SH-SY5Y (cell line): Measurements from ENCODE around the gene RASD1.

Experiments
- GATA2 ChIP-seq: IDR thresholded peaks from 2 replicates; pipeline ENCODE4 v1.6.1; 2011; ENCODE audit warnings: mild to moderate bottlenecking, low read depth, low read length
- GATA3 ChIP-seq: IDR thresholded peaks from 2 replicates; pipeline ENCODE4 v1.6.1; 2011; ENCODE audit warnings: low read depth, mild to moderate bottlenecking, low read length, moderate library complexity

Gene RASD1

GRCh38 chr17:17463821-17464220, 32.4 kb downstream of the RASD1 start:
- TF ChIP-seq GATA2 (no peak), GATA3 (no peak)

GRCh38 chr17:17462048-17462824, 34.0 kb downstream of the RASD1 start:
- TF ChIP-seq GATA3 (no peak), GATA2 (no peak)

- TF ChIP-seq GATA2: no peak
- TF ChIP-seq GATA3: no peak
Measured at GRCh38 chr17:17460038-17460437, 36.2 kb downstream of the RASD1 start.

DNA sequence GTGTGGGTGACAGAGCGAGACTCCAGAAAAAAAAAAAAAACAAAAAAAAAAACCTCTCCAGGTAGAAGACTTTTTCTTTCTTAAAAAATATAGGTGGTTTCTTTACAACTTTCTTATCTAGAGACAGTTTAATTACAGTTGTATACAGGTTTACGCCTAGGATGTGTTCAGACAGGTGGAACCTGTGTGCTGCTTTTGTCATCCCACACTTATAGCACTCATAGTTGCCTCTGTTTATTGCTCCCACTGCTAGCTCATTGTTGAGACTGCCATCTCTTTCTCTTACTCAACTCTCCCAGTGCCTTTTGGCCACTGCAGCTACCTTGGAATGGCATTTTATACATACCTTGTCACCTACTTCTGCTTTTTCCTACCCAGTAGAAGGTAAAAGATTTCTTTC, 38.5 kb downstream of the RASD1 start:
- TF ChIP-seq GATA2: no peak
- no peak for TF ChIP-seq GATA3

- TF ChIP-seq GATA2 (no peak), GATA3 (no peak)
Measured at GRCh38 chr17:17456251-17456650, 39.9 kb downstream of the RASD1 start.

DNA sequence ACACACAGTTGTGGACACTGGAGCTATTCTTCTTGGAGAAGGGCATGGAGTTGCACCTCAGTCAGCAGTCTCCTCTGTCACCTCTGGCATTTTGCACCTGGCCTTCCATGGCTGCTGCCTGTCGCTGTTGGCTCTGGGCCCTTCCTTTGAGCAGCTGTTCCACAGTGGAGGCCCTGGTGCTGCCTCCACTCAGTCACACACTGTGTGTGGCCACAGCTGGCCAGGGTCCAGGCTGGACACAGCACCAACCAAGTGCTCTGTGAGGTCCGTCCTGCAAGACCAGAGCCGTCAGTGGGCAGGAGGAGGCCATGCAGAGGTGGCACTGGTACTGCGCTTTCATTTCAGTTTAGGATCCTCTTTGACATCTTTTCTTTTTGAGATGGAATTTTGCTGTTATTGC, 41.0 kb downstream of the RASD1 start:
- no peak for TF ChIP-seq GATA2
- no peak for TF ChIP-seq GATA3

DNA sequence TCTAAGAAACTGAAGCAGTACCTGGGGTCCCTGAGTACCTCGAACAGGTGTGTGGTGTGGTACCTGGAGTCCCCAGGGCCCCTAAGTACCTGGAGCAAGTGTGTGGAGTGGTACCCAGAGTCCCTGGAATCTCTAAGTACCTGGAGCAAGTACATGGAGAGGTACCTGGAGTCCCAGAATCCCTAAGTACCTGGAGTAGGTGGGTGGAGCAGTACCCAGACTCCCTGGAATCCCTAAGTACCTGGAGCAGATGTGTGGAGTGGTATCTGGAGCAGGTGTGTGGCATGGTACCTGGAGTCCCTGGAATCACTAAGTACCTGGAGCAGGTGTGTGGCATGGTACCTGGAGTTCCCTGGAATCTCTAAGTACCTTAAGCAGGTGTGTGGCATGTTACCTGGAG, 41.9 kb downstream of the RASD1 start:
- TF ChIP-seq GATA2 (no peak), GATA3 (no peak)

GRCh38 chr17:17453088-17453487, 43.1 kb downstream of the RASD1 start:
- no peak for TF ChIP-seq GATA2
- no peak for TF ChIP-seq GATA3

DNA sequence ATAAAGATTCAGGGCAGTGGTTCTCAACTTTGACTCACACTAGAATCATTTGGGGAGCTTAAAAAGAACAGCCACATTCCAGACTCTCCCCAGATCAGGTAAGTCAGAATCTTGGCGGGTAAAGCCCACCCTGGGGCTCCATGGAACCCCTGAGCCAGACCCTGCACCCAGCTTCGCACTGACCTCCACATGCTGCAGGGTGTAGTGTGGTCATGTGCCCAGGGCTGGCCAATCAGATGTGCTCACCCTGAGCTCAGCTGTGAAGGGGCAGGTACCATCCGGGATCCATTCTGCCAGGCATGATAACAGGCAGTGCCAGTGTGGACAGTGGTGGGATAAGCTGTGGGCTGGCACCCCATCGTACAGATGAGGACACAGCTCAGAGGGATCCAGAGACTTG, 47.5 kb downstream of the RASD1 start:
- TF ChIP-seq GATA2: no peak
- no peak for TF ChIP-seq GATA3

- TF ChIP-seq GATA3 (no peak), GATA2 (no peak)
Measured at GRCh38 chr17:17448076-17448475, 48.1 kb downstream of the RASD1 start.

DNA sequence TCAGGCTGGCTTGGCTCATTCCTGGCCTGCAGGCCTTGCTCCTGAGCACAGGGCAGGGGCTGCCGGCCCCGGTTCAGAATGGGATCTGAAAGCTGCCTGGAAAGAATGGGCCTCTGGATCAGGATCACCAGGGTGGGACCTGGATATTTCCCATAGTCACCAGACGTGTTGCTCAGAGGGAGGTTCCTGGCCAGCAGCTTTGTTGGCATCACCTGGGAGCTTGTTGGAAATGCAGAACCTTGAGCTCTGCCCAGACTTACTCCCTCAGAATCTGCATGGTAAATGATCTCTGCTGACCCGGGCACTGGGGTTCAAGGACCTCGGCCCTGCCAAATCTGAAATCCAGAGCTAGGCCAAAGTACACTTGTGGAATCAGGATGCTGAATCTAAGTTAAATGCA, 48.9 kb downstream of the RASD1 start:
- TF ChIP-seq GATA3 (no peak), GATA2 (no peak)

- TF ChIP-seq GATA2 (no peak), GATA3 (no peak)
Measured at GRCh38 chr17:17446666-17447155, 49.5 kb downstream of the RASD1 start.

DNA sequence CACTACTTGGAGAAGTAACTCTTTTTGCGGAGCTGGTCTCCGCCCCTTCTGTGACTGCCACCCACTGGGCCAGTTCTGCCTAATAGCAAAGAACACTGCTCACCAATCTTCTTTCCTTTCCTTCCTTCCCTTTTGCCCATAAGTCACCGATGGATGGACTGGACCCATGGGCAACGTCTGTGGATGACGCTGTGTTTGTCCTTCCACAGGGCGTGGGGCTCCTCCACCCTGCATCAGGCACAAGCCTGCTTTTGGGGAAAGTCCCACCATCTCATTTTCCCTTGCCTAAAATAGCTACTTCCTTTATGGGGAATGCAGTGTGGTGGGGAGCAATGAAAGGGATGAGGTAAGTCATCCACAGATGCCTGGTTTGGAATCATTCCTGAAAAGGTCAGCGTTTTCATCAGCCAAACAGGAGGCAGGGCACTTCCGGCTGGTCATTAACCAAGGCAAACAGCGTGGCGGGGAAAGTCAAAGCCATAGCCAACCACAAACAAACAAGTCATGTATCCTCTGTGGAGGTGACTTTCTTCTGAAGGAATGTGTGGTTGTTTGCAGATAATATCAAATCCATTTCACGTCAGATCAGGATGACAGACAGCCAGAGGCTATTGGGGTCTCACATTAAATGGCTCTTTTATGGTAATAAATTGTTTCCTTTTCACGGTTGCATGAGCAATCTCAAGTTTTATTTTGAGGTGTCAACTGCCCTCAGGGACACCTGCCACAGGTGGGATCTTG, 50.1 kb downstream of the RASD1 start:
- no peak for TF ChIP-seq GATA3
- TF ChIP-seq GATA2: no peak

DNA sequence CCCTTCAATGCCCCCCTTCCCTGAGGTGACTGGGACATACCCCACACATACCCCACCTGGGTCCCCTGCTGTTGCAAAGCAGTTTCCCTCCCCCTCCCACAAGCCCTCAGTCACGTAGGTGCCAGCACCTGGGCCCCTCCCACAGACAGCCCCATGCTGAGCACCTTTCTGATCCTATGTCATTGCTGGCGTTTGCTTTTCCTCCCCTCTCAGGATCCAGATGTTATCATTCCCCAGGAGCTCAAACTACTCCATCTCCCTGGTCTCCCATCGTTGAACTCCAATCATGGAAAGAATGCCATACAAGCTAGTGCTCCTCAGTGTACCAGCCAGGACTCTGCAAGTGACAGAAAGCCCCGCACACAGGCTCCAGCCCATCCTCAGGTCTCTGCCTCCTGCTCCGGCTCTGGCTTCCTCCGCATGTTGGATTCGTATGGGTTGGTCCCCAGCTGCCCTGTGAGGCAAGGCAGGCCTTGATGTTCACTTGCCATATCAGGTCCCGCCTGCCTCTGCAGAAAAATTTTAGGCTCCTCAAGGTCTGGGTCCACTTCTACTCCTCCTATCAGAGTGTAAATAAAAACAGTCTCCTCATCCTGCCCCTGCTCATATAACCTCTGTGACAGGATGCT, 50.8 kb downstream of the RASD1 start:
- no peak for TF ChIP-seq GATA3
- TF ChIP-seq GATA2: no peak
